GM19035 (cell line): Measurements from ENCODE around the gene PDZD2.
"Not testable (repeated sequence)": the region's sequence is repeated elsewhere in the genome, so short reads cannot be mapped to it uniquely, and the experiment has no call there.

ENCODE experiments used
- ATAC-seq: cut with Tn5 transposase; IDR thresholded peaks from one replicate; pipeline ENCODE4 v1.9.1; 2021; ENCODE audit not compliant: unreplicated experiment

PDZD2 gene

DNA sequence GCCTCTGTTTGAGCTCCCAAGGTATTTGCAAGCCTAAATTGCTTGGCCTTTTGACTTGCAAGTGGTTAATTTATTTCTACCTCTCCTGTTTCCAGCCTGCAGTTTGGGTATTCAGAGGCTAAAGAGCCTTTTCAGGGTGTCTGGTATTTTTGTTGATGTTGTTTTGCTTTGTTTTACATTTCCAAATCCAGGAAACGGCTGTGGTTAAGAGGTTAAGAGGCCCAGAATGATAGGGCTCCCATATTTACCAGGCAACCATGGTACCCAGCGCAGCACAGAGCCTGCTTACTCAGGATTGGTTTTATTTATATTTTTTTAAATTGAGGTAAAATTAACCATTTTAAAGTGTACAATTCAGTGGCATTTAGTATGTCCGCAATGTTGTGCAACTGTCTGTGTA is 92.1 kb downstream of the PDZD2 start:
- no peak for ATAC-seq

DNA sequence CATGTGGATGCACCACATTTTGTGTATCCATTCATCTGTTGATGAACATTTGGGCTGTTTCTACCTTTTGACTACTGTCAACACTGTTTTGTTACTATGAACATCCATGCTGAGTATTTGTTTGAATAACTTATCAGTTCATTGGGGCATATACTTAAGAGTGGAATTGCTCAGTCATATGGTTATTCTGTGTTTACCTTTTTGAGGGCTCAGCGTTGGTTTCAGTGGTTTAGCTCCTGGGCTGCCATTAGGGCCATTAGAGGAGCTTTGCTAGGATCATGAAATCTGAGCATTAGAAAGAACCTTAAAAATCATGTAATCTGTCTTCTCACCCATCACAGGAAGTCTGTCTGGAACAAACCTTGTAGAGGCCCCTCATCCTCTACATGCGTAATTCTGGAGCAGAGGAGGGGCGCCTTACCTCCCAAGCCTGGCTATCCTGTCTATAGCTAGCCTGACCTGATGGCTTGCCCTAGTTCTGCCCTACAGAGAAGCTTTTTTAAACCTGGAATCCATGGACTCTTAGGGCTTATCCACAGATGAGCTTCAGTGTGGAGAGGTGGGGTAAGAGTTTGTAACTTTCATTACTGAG is 92.9 kb downstream of the PDZD2 start:
- no peak for ATAC-seq

DNA sequence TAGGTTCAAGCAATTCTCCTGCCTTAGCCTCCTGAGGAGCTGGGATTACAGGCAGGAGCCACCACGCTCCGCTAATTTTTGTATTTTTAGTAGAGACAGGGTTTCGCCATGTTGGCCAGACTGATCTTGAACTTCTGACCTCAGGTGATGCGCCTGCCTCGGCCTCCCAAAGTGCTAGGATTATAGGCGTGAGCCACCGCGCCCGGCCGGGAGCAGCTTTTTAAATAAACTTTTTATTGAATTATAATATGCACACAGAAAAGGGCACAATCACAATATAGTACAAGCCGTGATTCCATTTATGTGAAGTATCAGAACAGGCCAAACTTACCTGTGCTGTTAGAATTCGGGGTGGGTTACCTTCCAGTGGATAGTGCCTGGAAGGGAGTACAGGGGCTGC is 93.9 kb downstream of the PDZD2 start:
- not testable (repeated sequence) for ATAC-seq

DNA sequence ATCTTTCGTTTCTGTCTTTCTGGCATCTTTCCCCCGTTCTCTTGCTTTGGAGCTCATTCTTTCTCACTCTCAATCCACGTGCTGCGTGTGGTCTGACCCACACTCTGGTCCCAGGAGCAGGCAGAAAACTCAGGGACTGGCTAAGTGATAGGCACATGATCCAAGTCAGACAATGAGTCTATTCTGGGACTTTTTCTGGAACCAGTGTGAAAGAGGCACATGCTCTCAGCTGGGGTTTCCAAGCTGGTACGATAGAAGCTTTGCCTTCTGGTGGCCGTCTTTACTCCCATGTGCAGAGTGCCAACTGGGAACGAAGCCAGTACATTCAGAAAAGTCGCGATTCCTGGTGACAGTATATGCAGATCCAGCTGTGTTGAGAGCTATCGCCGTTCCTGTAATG is 94.4 kb downstream of the PDZD2 start:
- ATAC-seq, result no peak

DNA sequence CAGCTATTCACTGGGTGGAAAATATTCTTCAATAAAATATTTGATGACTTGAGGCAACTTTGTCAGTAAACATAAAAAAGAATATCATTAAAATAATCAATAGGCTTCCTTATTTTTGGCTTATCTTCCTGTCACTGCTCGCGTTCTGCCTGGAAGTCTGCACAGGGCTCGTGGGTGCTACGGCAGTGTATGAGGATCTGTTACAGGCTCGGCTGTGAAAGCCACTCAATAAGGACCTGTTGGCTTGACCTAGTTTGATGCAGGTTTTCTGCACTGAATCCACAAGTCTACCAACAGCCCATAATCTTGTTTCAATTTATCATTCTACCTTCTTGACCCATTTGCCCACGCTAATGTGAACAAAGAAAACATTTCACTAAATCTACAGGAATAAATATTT is 97.2 kb downstream of the PDZD2 start:
- ATAC-seq, result no peak

DNA sequence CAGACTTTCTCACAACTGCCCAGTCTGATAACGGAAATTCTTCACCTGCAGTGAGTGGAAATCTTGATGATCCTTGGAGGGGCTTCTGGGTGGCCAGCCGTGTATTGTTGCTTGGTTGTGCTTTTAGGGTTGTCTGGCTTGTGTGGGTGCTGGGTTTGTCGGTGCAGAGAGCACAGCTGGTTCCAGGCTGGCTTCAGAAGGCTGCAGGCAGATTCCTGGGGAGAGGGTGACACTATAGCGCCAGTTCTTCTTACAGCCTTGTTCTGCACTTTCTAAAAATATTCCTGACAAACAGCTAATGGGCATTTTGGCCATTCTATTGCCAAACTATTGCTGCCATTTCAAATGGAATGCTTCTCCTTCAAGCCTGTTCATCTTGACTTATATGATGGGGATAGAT is 99.3 kb downstream of the PDZD2 start:
- ATAC-seq, result no peak

DNA sequence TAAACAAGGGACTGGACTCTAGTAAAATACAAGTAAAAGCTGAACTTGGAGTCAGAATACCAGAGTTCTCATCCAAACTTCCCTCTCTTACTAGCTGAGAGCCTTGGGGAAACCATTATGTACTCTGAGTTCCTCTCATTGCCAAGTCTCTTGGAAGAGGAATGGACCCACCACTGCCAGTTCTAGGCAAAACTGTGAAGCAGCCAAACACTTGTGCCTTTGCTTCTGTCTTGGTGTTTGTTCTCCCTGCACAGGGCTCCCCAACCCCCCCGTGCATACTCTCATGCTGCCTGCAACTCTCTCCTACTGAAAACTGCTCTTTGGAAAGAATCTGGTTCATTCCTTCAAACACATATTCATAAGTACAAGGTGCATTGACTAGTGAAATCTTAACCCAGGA is 102.6 kb downstream of the PDZD2 start:
- no peak for ATAC-seq

DNA sequence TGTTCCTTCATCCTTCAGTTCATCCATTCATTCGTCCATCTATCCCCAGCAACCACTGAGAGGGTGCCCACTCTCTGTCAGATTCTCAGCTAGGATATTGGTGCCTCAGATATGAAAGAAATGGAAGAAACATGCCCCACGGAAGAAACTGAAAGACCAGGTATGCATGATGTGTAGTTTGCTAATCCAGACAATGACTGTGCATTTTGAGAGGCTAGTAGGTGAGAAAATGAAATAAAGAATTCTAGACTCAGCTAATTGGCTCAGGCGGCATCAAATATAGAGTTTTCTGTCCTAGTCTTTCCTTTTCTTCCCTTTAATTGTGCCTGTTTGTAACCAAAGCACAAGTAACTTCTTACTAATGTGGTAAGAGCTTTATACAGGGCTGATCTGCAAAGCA is 104.7 kb downstream of the PDZD2 start:
- no peak for ATAC-seq

DNA sequence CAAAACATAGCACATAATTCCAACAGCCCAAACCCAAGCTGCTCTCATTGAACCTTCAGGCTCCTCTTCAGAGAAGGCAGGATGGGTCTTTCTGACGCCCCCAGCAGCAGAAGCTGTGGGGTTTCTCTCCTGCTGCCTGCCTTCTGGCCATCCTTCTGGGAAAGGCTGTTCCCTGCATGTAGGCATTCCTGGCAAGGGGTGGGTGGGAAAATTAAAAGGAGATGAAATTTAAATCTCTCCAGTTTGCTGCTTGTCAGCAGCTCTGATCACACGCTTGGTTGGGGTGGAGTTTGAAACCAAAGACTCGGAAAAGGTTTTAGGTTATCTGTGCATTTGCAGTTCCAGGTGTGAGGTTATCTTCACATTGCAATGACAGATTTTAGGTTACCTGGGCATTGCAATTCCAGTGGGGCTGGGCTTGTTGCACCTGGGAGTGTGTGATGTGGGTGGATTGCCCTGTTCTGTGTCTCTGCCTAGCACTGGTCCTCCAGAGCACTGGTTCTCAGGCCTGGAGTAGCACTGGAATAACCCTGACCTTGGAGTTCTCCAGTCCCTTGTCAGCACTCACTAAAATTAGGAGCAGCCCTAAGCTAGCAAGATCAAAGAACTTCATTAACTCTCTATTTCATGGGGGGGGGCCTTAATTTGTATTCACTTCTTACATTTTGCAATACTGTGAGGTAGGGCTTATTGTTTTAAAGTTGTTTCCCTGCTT is 109.7 kb downstream of the PDZD2 start:
- ATAC-seq, result no peak

DNA sequence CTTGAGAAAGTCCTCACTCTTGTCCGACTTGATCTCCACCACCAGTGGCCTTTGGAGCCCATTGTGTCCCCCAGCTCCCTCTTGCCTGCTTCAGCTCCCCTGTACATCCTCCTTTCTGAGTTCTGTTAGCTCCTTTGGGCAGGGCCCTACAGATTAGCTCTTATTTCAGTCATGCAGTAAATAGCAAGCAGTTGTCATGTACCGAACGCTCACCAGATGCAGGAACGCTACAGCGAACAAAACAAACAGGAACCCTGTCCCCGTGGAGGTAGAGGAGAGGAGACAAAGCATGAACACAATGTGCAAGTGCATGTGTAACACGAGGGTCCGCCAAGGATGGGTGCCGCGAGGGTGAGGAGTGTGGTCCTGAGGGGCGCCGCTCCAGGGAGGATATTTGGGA is 111.3 kb downstream of the PDZD2 start:
- ATAC-seq, result no peak

DNA sequence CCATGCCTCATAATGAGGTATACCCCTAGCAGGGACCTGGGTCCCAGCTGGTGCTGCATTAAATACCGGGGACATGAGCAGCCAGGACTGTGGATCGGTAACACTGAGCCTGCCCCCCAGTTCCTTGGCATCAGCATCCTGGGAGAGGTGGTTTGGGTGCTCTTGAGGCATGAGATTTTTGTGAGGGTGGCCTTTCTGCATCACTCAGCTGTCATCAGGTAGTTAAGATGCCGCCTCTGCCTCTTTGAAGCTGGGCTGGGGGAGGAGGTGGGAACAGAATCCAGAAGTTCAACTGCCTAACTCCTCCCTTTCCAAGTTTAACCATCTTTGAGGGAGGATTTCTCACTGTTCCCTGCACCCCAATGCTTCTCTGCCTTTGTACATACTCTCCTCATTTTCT is 112.7 kb downstream of the PDZD2 start:
- ATAC-seq, result no peak

DNA sequence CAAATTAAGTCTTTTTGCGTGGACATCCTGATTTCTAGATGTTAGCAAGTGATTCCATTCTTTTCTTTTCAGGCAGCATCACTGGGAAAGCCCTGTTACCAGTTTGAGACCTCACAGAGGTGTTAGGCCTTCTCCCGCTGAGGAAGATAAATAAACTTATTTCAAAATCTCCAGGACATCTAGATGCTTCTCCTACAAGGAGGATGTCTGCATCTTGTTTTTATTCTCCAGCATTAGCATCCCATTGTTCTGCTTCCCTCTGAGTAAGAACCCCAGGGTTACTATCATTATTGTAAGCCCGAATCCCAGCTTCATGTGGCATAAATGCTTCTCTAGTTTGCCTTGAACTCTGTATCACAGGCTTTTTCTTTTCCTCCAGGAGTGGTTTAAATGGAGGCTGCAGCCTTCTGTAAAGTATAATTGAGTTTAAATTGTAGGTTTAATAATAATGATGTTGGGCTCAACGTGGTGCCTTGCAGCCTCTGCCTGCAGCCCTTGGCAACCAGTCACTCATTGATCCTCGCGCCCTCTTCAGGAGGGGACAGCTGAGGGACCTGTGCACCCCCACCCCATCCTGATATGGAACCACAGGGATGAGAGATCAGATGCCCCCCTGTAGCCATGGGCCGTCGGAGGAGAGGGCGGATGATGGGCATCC is 114.9 kb downstream of the PDZD2 start:
- ATAC-seq, result no peak

DNA sequence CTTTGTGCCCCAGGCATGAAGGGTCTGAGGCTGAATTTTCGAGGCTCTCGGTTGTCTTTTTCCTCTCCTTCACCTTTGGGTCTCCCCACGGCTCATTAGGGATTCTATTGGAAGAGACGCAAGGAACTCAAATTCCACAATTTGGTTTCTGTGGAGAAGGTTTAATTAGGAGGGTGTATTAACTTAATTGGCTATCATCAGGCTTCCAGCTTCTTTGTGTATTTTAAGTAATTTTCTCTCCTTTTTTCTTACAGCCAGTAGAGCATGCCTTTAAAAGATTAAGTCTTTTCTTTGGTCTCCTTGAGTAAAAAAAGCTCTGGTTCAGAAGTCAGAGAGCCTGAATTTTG is 115.4 kb downstream of the PDZD2 start:
- no peak for ATAC-seq

DNA sequence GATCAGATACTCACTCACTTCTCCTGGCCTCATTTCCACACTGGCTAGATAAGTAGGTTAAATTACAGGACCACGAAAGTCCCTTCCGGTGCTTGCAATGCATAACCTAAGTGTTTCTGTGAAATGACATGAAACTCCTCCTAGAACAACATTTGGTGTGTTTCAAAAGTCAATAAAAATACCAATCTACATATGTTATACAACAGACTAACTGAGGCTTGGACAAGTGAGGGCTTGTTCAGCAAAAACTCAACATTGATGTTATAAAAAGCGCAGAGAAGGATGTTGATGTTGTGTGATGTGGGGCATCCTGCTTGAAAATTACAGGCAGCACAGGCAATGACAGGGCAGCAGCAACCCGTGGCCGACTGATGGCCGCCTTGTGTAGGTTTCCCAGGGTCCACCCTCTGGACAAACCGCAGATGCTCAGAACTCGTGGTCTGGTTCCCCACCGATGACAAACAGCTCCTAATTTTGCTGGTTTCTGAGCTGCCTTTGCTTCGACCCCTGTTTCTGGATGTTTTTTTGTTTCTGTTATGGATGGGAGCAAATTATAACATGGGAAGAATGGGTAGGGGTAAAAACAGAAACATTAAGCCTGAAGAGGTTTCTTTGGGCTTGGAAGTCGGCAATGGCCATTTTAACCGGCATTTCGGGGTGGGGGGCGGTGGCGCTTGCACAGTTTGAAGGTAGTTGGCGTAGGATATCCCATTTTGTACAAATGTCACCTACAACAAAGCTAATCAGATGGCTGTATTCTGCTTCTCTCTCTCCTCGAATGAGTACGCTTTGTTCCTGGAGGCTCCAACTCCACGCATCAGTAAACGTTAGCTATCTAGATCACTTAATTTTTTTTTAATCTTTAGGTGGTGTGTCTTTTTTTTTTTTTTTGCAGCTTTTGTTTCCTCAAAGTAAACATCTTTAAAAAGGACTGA is 116.1 kb downstream of the PDZD2 start:
- ATAC-seq, result no peak

DNA sequence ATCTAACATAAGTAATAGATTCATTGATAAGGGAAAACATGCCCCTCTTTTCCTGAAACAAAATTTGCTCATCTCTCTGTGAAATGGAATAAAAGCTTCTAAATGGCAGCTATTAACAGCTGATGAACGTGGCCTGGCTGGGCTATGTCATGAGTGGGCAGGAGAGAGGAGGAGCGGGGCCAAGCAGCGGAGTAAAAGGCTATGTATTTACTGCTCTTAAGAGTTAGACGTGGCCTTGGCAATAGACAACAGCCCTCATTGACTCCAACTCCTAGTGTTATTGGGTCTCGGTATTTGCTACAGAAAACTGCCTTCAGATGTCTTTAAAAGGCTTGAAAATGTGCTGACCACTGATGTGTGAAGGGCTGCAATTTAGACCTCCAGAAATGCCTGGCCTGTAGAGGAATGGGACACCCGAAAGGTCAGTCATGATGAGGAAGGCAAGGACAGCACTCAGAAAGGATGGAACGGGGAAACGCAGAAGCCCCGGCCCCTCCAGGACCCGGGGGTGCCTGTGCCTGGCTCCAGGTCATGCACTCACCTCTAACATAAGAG is 116.8 kb downstream of the PDZD2 start:
- ATAC-seq, result no peak

DNA sequence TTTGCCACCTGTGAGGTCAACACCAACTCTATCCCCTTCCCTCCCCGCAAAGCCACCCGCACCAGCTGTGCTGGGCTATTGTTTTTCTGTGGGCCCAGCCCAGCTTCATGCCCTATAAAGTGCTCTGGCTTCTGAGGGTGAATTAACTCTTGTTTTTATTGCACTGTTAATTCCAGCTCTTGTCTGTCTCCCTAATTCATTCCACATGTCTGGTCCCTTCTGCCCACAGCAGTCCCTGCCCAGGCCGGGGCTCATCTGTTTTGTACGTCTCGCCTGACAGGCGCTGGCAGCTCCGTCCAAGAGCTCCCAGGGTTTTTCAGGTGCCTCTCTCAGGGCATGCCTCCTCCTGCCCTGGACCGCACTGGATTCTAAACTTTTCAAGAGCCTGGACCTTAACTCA is 118.9 kb downstream of the PDZD2 start:
- ATAC-seq, result no peak

DNA sequence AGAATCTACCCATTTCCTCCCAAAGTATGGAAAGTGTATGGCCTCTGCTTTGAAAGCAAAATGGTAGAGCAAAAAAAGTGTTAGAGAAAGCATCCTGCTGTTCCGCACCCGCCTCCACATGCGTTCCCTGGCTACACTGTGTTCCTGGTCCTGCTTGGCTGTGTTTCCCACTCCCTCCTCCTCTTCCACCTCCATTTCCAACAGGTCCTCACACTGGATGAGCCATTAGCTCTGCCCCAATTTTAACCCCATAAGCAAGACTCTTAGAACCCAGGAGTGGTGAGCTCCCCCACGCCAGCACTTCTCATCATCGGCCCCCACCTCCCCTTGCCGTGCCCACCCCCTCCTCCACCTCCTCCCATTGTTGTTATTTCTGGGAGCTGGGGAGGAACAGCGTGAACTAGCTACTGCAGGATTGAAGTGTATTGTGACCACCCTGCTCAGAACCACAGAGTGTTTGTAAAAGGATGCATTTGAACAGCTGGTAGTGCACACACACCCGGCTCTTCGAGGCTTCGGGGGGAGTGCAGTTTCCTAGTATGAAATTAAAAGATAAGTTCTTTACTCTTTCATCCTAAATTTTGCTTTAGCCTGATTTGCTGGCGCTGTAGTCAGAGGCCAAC is 120.0 kb downstream of the PDZD2 start:
- ATAC-seq, result no peak

DNA sequence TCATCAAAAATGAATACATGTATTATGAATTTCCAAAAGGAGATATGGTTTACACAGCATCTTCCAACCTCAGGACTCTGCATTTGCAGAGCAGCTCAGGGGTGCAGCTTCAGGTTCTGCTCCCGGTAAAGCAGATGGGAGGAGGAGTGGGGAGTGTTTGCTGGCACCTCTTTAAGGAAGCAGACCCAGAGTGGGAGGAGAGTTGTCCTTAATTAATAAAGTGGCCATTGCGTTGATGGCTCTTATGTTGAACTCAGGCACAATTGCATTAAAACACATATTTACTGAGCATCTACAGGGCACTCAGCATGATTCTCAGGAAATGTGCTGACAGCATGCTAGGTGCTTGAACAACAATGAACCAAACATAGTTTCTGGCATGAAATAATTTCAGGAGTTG is 121.0 kb downstream of the PDZD2 start:
- ATAC-seq, result no peak

DNA sequence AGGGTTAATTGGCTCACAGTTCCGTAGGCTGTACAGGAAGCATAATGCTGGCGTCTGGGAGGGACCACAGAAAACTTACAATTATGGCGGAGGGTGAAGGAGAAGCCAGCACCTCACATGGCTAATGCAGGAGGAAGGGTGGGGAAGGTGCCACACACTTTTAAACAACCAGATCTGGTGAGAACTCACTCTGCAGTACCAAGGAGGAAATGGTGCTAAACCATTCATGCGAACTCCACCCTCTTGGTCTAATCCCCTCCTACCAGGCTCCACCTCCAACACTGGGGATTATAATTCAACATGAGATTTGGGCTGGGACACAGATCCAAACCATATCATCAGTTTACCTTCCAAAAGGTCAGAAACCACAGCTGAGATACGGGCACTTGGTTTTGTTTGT is 122.9 kb downstream of the PDZD2 start:
- ATAC-seq, result no peak

DNA sequence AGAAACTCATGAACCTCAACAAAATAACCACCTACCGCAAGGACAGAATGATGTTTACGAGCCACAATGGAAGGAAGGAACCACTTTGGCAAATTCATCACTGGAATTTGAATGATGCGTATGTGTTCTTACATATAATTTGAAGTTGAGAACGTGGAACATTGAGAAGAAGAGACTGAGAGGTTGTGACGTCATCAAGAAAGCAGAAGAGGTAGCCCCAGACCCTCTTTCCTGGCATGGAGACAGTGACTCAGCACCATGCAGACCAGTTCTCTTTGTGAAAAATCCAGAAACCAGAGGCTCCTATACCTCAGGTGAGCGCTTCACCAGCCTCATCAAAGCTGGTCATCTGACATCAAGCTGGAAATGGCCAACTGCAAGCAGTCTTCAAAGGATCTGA is 124.5 kb downstream of the PDZD2 start:
- no peak for ATAC-seq

DNA sequence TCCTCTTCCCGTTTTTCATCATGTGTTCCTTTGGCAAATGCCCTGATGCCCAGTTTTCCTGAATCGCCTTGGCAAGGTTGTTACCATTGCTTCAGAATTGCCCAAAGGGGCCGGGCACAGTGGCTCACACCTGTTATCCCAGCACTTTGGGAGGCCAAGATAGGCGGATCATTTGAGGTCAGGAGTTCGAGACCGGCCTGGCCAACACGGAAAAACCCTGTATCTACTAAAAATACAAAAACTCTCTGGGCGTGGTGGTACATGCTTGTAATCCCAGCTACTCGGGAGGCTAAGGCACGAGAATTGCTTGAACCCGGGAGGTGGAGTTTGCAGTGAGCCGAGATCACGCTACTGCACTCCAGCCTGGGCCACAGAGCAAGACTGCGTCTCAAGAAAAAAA is 125.8 kb downstream of the PDZD2 start:
- ATAC-seq, result not testable (repeated sequence)
